HEK293 (cell line): ENCODE measurements around the gene TSR1.

Source experiments
- CTCF ChIA-PET: fragments of 350-600 bp; formaldehyde crosslinking; extraction: SDS; loops from one replicate; lab custom pipeline; 2021; ENCODE audit warnings: antibody characterized with exemption; lab: Yijun Ruan, JAX
- POLR2A ChIA-PET: fragments of 300-600 bp; formaldehyde crosslinking; extraction: SDS; loops from one replicate; lab custom pipeline; 2020; ENCODE audit warnings: antibody characterized with exemption, inconsistent platforms; lab: Yijun Ruan, JAX
- H3K27ac ChIP-seq: fragments of 200-500 bp; sonication (Bioruptor generic); 2 replicates; pipeline ENCODE4 v1.5.1; 2014; ENCODE audit warnings: low read depth, low read length, control low read depth, inconsistent platforms; ENCODE audit errors: extremely low read depth
- H3K36me3 ChIP-seq, 2 experiments: fragments of 200-500 bp in 1 of 2; sonication (Bioruptor generic) in 1 of 2; 1 replicate in 1 of 2; 2 replicates in 1 of 2; pipeline ENCODE4 v1.5.1; 2014 to 2017; ENCODE audit warnings: inconsistent platforms in 2 of 2, low read length in 2 of 2; ENCODE audit not compliant: control insufficient read depth in 2 of 2, insufficient read depth in 1 of 2
- H3K4me1 ChIP-seq: fragments of 200-500 bp; sonication (Bioruptor generic); 2 replicates; pipeline ENCODE4 v1.5.1; 2014; ENCODE audit warnings: mild to moderate bottlenecking, low read length, inconsistent platforms; ENCODE audit not compliant: control insufficient read depth, insufficient read depth
- H3K4me3 ChIP-seq: 2 replicates; pipeline ENCODE4 v1.5.1; 2011; ENCODE audit warnings: low read depth, mild to moderate bottlenecking, control low read depth, low read length, moderate library complexity
- H3K9me3 ChIP-seq: fragments of 200-500 bp; sonication (Bioruptor generic); 2 replicates; pipeline ENCODE4 v1.5.1; 2014; ENCODE audit warnings: low read depth, low read length, inconsistent platforms; ENCODE audit not compliant: control insufficient read depth, insufficient read depth
- ATF2 ChIP-seq: fragments of 450-650 bp; formaldehyde crosslinking; IDR thresholded peaks from 2 replicates; pipeline ENCODE4 v1.5.1; 2016; ENCODE audit warnings: missing biosample characterization, missing genetic modification characterization, low read depth
- BCL11A ChIP-seq: fragments of 450-650 bp; formaldehyde crosslinking; IDR thresholded peaks from 2 replicates; pipeline ENCODE4 v1.5.1; 2016; ENCODE audit warnings: low read depth, missing biosample characterization, missing genetic modification characterization
- BCL11B ChIP-seq: fragments of 450-650 bp; formaldehyde crosslinking; IDR thresholded peaks from 2 replicates; pipeline ENCODE4 v1.5.1; 2016; ENCODE audit warnings: low read depth, missing biosample characterization, missing genetic modification characterization
- KLF9 ChIP-seq: fragments of 450-650 bp; formaldehyde crosslinking; IDR thresholded peaks from 2 replicates; pipeline ENCODE4 v1.5.1; 2016; ENCODE audit warnings: missing biosample characterization, missing genetic modification characterization, low read depth
- MEIS1 ChIP-seq: sonication (generic); formaldehyde crosslinking; IDR thresholded peaks from 2 replicates; pipeline ENCODE4 v1.8.1; 2022; ENCODE audit warnings: missing genetic modification reagents, mild to moderate bottlenecking, borderline replicate concordance
- PATZ1 ChIP-seq: fragments of 450-650 bp; formaldehyde crosslinking; IDR thresholded peaks from 2 replicates; pipeline ENCODE4 v1.5.1; 2016; ENCODE audit warnings: missing biosample characterization, missing genetic modification characterization
- ZBTB1 ChIP-seq: fragments of 450-650 bp; formaldehyde crosslinking; IDR thresholded peaks from 2 replicates; pipeline ENCODE4 v1.5.1; 2016; ENCODE audit warnings: missing biosample characterization, missing genetic modification characterization
- ZBTB21 ChIP-seq: fragments of 450-650 bp; formaldehyde crosslinking; IDR thresholded peaks from 2 replicates; pipeline ENCODE4 v1.5.1; 2017; ENCODE audit warnings: missing biosample characterization, missing genetic modification characterization
- ZBTB8A ChIP-seq: fragments of 450-650 bp; formaldehyde crosslinking; IDR thresholded peaks from 2 replicates; pipeline ENCODE4 v1.5.1; 2016; ENCODE audit warnings: missing biosample characterization, missing genetic modification characterization
- ZIC2 ChIP-seq: fragments of 450-650 bp; formaldehyde crosslinking; IDR thresholded peaks from 2 replicates; pipeline ENCODE4 v1.5.1; 2016; ENCODE audit warnings: missing biosample characterization, missing genetic modification characterization
- ZNF155 ChIP-seq: fragments of 450-650 bp; formaldehyde crosslinking; IDR thresholded peaks from 2 replicates; pipeline ENCODE4 v1.5.1; 2016; ENCODE audit warnings: missing biosample characterization, missing genetic modification characterization
- ZNF169 ChIP-seq: fragments of 450-650 bp; formaldehyde crosslinking; IDR thresholded peaks from 2 replicates; pipeline ENCODE4 v1.5.1; 2016; ENCODE audit warnings: missing biosample characterization, missing genetic modification characterization
- ZNF19 ChIP-seq: fragments of 450-650 bp; formaldehyde crosslinking; IDR thresholded peaks from 2 replicates; pipeline ENCODE4; 2016; ENCODE audit warnings: missing biosample characterization, missing genetic modification characterization, low read depth
- ZNF202 ChIP-seq: fragments of 450-650 bp; formaldehyde crosslinking; IDR thresholded peaks from 2 replicates; pipeline ENCODE4 v1.5.1; 2016; ENCODE audit warnings: missing biosample characterization, missing genetic modification characterization, borderline replicate concordance
- ZNF214 ChIP-seq: fragments of 450-650 bp; formaldehyde crosslinking; IDR thresholded peaks from 2 replicates; pipeline ENCODE4 v1.5.1; 2017; ENCODE audit warnings: missing biosample characterization, mild to moderate bottlenecking, missing genetic modification characterization, borderline replicate concordance
- ZNF426 ChIP-seq: fragments of 450-650 bp; formaldehyde crosslinking; IDR thresholded peaks from 2 replicates; pipeline ENCODE4 v1.5.1; 2017; ENCODE audit warnings: missing biosample characterization, missing genetic modification characterization, mild to moderate bottlenecking, inconsistent platforms, moderate library complexity
- ZNF521 ChIP-seq: fragments of 450-650 bp; formaldehyde crosslinking; IDR thresholded peaks from 2 replicates; pipeline ENCODE4 v1.5.1; 2017; ENCODE audit warnings: missing biosample characterization, mild to moderate bottlenecking, missing genetic modification characterization
- ZNF645 ChIP-seq: fragments of 450-650 bp; formaldehyde crosslinking; IDR thresholded peaks from 2 replicates; pipeline ENCODE4; 2016; ENCODE audit warnings: missing biosample characterization, missing genetic modification characterization
- ZNF664 ChIP-seq: fragments of 450-650 bp; formaldehyde crosslinking; IDR thresholded peaks from 2 replicates; pipeline ENCODE4 v1.5.1; 2016; ENCODE audit warnings: missing biosample characterization, missing genetic modification characterization
- ZNF670 ChIP-seq: fragments of 450-650 bp; formaldehyde crosslinking; IDR thresholded peaks from 2 replicates; pipeline ENCODE4 v1.5.1; 2016; ENCODE audit warnings: missing biosample characterization, missing genetic modification characterization, low read depth
- ZNF692 ChIP-seq: fragments of 450-650 bp; formaldehyde crosslinking; IDR thresholded peaks from 2 replicates; pipeline ENCODE4 v1.5.1; 2016; ENCODE audit warnings: missing biosample characterization, missing genetic modification characterization
- ZNF704 ChIP-seq: fragments of 450-650 bp; formaldehyde crosslinking; IDR thresholded peaks from 2 replicates; pipeline ENCODE4 v1.5.1; 2016; ENCODE audit warnings: missing biosample characterization, missing genetic modification characterization
- ZSCAN23 ChIP-seq: fragments of 450-650 bp; formaldehyde crosslinking; IDR thresholded peaks from 2 replicates; pipeline ENCODE4 v1.5.1; 2016; ENCODE audit warnings: missing biosample characterization, missing genetic modification characterization

TSR1 gene

GRCh38 chr17:2365132-2365531 lies 28.9 kb upstream of the TSR1 start:
- CTCF ChIA-PET = interaction anchor here (0.6 to 4.2 kb wide), 5 partner anchors 12 to 182 kb away, joined by 3 to 20 read pairs (median 6); no protein-coding TSS in a partner anchor
- TF ChIP-seq ZNF169 = no peak
- TF ChIP-seq ZSCAN23 (tag by site-specific recombination) = no peak
- no peak for TF ChIP-seq ZNF645 (tag by site-specific recombination)
- no peak for TF ChIP-seq ZNF155
- no peak for TF ChIP-seq KLF9
- TF ChIP-seq ZBTB1 (tag by site-specific recombination) = no peak
- no peak for TF ChIP-seq ATF2 (tag by site-specific recombination)
- TF ChIP-seq ZNF670 (tag by site-specific recombination) = no peak
- no peak for TF ChIP-seq ZNF426
- TF ChIP-seq ZNF214 (tag by site-specific recombination) = no peak
- TF ChIP-seq ZNF692 (tag by site-specific recombination) = no peak
- TF ChIP-seq BCL11A (tag by site-specific recombination) = no peak
- no peak for TF ChIP-seq ZBTB21 (tag by site-specific recombination)
- no peak for TF ChIP-seq ZNF704 (tag by site-specific recombination)
- TF ChIP-seq PATZ1 = no peak
- TF ChIP-seq, all 188 proteins: peak for 0
- Histone ChIP-seq H3K4me1 (no peaks in the 10 kb centered on the region; the same call in 1 of the 2 replicates), H3K36me3 (peaks cover 0 to 48% of the 10 kb centered on the region in 2 experiments; a peak in 1 of 3 replicates), H3K4me3 (no peak overlapping the region), H3K27ac (no peak overlapping the region), H3K9me3 (no peaks in the 10 kb centered on the region)
- POLR2A ChIA-PET = no interaction called here

- Histone ChIP-seq H3K27ac (no peak overlapping the region), H3K36me3 (peaks cover 0 to 48% of the 10 kb centered on the region in 2 experiments; a peak in 1 of 3 replicates), H3K9me3 (no peaks in the 10 kb centered on the region), H3K4me1 (peaks cover under 1% of the 10 kb centered on the region), H3K4me3 (no peak overlapping the region)
- CTCF ChIA-PET = interaction anchor here (1.0 to 4.2 kb wide), 4 partner anchors 11 to 51 kb away, joined by 4 to 20 read pairs (median 8); no protein-coding TSS in a partner anchor
- TF ChIP-seq BCL11B (tag by site-specific recombination) = no peak
- TF ChIP-seq ZSCAN23 (tag by site-specific recombination) = no peak
- no peak for TF ChIP-seq ZNF664 (tag by site-specific recombination)
- 0 out of 2 replicates have a peak, but pooled peaks have one; percentile 8 for TF ChIP-seq ZIC2 (tag by site-specific recombination)
- no peak for TF ChIP-seq ZNF521 (tag by site-specific recombination)
- TF ChIP-seq ZBTB8A (tag by site-specific recombination) = no peak
- TF ChIP-seq MEIS1 = no peak
- TF ChIP-seq ZNF19 = no peak
- TF ChIP-seq ZNF202 (tag by site-specific recombination) = no peak
- POLR2A ChIA-PET = no interaction called here
These were observed 28.5 kb upstream of the TSR1 start for GRCh38 chr17:2364763-2365116.
